Right atrium auricular region (tissue), 2 donors: ENCODE measurements around the gene COMMD6. TPM values are rescaled to one million over a fixed set of nuclear protein-coding genes. Genes with fewer than 3 reads are reported as not detected.

Source experiments
- DNase-seq: peaks from one replicate; pipeline ENCODE4 v3.0.0-alpha.2; 2019; ENCODE audit warnings: low spot score
- H3K27ac ChIP-seq, 2 donors: fragments of 200-600 bp; sonication (generic); 1 replicate in 1 of 2; 2 replicates in 1 of 2; pipeline ENCODE4 v1.5.1; 2016 to 2019
- H3K27me3 ChIP-seq, 2 donors: fragments of 200-600 bp; sonication (generic); one replicate each; pipeline versions ENCODE4 v1.5.1 to v1.6.0; 2017 to 2019
- H3K36me3 ChIP-seq: fragments of 200-600 bp; sonication (generic); one replicate; pipeline ENCODE4 v1.5.1; 2016
- H3K4me1 ChIP-seq, 2 donors: fragments of 200-600 bp; sonication (generic); one replicate each; pipeline versions ENCODE4 v1.5.1 to v1.6.0; 2017 to 2019
- H3K4me3 ChIP-seq, 2 donors: fragments of 200-600 bp; sonication (generic); 1 replicate in 1 of 2; 2 replicates in 1 of 2; pipeline ENCODE4 v1.5.1; 2017 to 2019; ENCODE audit warnings: mild to moderate bottlenecking in 1 of 2, moderate library complexity in 1 of 2
- H3K9me3 ChIP-seq, 2 donors: fragments of 200-600 bp; sonication (generic); one replicate each; pipeline ENCODE4 v1.5.1; 2019
- CTCF ChIP-seq, 2 donors: fragments of 200-600 bp; sonication (generic); IDR thresholded peaks; one replicate each; pipeline ENCODE4 v1.5.1; 2019; ENCODE audit warnings: antibody characterized with exemption in 2 of 2
- total RNA-seq, 2 donors: library from RNA; depleted of rRNA; stranded (reverse); fragments of >200 nt; gene quantifications; one replicate each; pipeline ENCODE4 v1.1.0, GENCODE V29; 2016

Gene COMMD6
- total RNA-seq, 2 donors from 2014 or later = 48.1 to 89.4 TPM

- Histone ChIP-seq H3K4me3 (no peak overlapping the region), H3K4me1 (no peaks in the 10 kb centered on the region), H3K36me3 (no peaks in the 10 kb centered on the region), H3K27ac (no peak overlapping the region), H3K27me3 (no peaks in the 10 kb centered on the region), H3K9me3 (no peaks in the 10 kb centered on the region)
- no peak for DNase-seq
- no peak for TF ChIP-seq CTCF (IDR thresholded peaks at IDR 0.05)
These were observed 52.2 kb downstream of the COMMD6 start for GRCh38 chr13:75485286-75486062.

GRCh38 chr13:75482820-75483079 is 54.9 kb downstream of the COMMD6 start:
- Histone ChIP-seq H3K4me3 (peak overlapping the region; percentile 82 to 88), H3K27me3 (no peaks in the 10 kb centered on the region), H3K4me1 (peaks cover 0 to 14% of the 10 kb centered on the region in 2 donors), H3K9me3 (no peaks in the 10 kb centered on the region), H3K27ac (peak overlapping the region; percentile 79 to 95), H3K36me3 (no peaks in the 10 kb centered on the region)
- TF ChIP-seq CTCF (IDR thresholded peaks at IDR 0.05) = no peak
- no peak for DNase-seq

- peak; percentile 78 for DNase-seq
- peak within 1 kb of the TSS; percentile 79 to 95 for H3K27ac ChIP-seq
- H3K27me3 ChIP-seq = no peaks in the 10 kb centered on the region
- H3K9me3 ChIP-seq = no peaks in the 10 kb centered on the region
- no peaks in the 10 kb centered on the region for H3K36me3 ChIP-seq
- TF ChIP-seq CTCF (IDR thresholded peaks at IDR 0.05) = peak; percentile 78 to 89
- H3K4me1 ChIP-seq = peaks cover 0 to 19% of the 10 kb centered on the region in 2 donors
- H3K4me3 ChIP-seq = peak within 1 kb of the TSS; percentile 82 to 88
These were observed 55.4 kb downstream of the COMMD6 start, which contains the start of gene TBC1D4 for GRCh38 chr13:75482070-75482819. Gene TBC1D4, minus strand, starts transcription at chr13:75482169. Its CDS starts 402 bp downstream, at chr13:75481767.

GRCh38 chr13:75481176-75482069 is 56.2 kb downstream of the COMMD6 start:
- Histone ChIP-seq H3K9me3 (no peaks in the 10 kb centered on the region), H3K36me3 (no peaks in the 10 kb centered on the region), H3K4me3 (peak overlapping the region; percentile 82 to 88), H3K27ac (peak overlapping the region; percentile 79 to 95), H3K27me3 (no peaks in the 10 kb centered on the region), H3K4me1 (peaks cover 0 to 19% of the 10 kb centered on the region in 2 donors)
- no peak for TF ChIP-seq CTCF (IDR thresholded peaks at IDR 0.05)
- no peak for DNase-seq

GRCh38 chr13:75480671-75481175 is 56.9 kb downstream of the COMMD6 start:
- no peaks in the 10 kb centered on the region for H3K36me3 ChIP-seq
- H3K9me3 ChIP-seq = no peaks in the 10 kb centered on the region
- H3K27me3 ChIP-seq = no peaks in the 10 kb centered on the region
- DNase-seq = peak; percentile 62
- TF ChIP-seq CTCF (IDR thresholded peaks at IDR 0.05) = no peak
- peak overlapping the region; percentile 79 to 95 for H3K27ac ChIP-seq
- peaks cover 0 to 19% of the 10 kb centered on the region in 2 donors for H3K4me1 ChIP-seq
- peak overlapping the region; percentile 82 to 88 for H3K4me3 ChIP-seq
